SH-SY5Y (cell line): ENCODE data around the gene UNC5C.

Source experiments
- GATA2 ChIP-seq: IDR thresholded peaks from 2 replicates; pipeline ENCODE4 v1.6.1; 2011; ENCODE audit warnings: mild to moderate bottlenecking, low read depth, low read length
- GATA3 ChIP-seq: IDR thresholded peaks from 2 replicates; pipeline ENCODE4 v1.6.1; 2011; ENCODE audit warnings: low read depth, mild to moderate bottlenecking, low read length, moderate library complexity

DNA sequence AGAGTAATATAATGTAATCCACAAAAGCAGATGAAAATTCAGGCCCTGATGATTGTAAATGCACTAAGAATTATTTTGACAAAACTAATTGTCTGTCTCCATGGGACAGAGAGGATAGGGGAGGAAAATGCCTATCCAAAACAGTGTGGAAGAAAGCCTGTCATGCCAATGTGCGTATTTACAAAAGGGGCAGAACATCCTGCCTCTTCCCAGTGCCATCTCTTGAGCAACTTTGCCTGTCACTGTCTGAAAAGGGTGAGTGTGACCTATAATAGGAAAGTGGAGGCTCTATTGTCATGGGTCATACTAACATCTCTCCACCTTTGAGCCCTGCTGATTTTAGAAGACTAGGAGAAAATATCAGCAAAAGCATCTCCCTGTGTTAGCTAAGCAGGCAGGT, 264.1 kb downstream of the UNC5C start:
- TF ChIP-seq GATA2 (no peak), GATA3 (no peak)
